Vagina (tissue), 2 donors: Measurements from ENCODE around the gene COX6B1. TPM values are rescaled to one million over a fixed set of nuclear protein-coding genes. Genes with fewer than 3 reads are reported as not detected.

Experiments used
- DNase-seq, 2 donors: peaks; one replicate each; pipeline ENCODE4 v3.0.0-alpha.2; 2017; ENCODE audit errors: extremely low spot score in 2 of 2
- H3K27ac ChIP-seq: fragments of 200-600 bp; sonication (generic); one replicate; pipeline ENCODE4 v1.5.1; 2019
- H3K27me3 ChIP-seq: fragments of 200-600 bp; sonication (generic); one replicate; pipeline ENCODE4 v1.5.1; 2019
- H3K36me3 ChIP-seq, 2 donors: fragments of 200-600 bp; sonication (generic); one replicate each; pipeline ENCODE4 v1.5.1; 2017 to 2019
- H3K4me1 ChIP-seq: fragments of 200-600 bp; sonication (generic); one replicate; pipeline ENCODE4 v1.5.1; 2019
- H3K4me3 ChIP-seq, 2 donors: fragments of 200-600 bp; sonication (generic); 1 replicate in 1 of 2; 2 replicates in 1 of 2; pipeline ENCODE4 v1.5.1; 2016 to 2019
- H3K9me3 ChIP-seq: fragments of 200-600 bp; sonication (generic); one replicate; pipeline ENCODE4 v1.5.1; 2019
- POLR2A ChIP-seq, 2 donors: fragments of 450-650 bp; IDR thresholded peaks; one replicate each; pipeline ENCODE4 v1.6.1; 2017; ENCODE audit warnings: antibody characterized with exemption in 2 of 2, mild to moderate bottlenecking in 2 of 2, moderate library complexity in 2 of 2
- POLR2AphosphoS5 ChIP-seq, 2 donors: sonication (generic); formaldehyde crosslinking; IDR thresholded peaks; one replicate each; pipeline ENCODE4 v1.9.0; 2017; ENCODE audit warnings: antibody characterized with exemption in 2 of 2, mild to moderate bottlenecking in 2 of 2, low read depth in 1 of 2; ENCODE audit not compliant: insufficient read depth in 1 of 2
- intact Hi-C: fragments of 100-400 bp; cut with DNase I; formaldehyde crosslinking; loops from one replicate; pipeline ENCODE4 v1.15.1; 2023
- total RNA-seq: library from RNA; depleted of rRNA; stranded (reverse); fragments of >200 nt; gene quantifications from one replicate; pipeline ENCODE4 v1.2.3, GENCODE V29; 2016
- TF ChIP-seq, protein P1 (sequence below), 3 experiments: fragments of 450-650 bp in 2 of 3; fragments of 200-600 bp in 1 of 3; sonication (generic) in 1 of 3; IDR thresholded peaks; one replicate each; pipeline ENCODE4 v1.5.1; 2017 to 2019; ENCODE audit warnings: antibody characterized with exemption in 3 of 3, mild to moderate bottlenecking in 2 of 3, moderate library complexity in 2 of 3

Gene COX6B1
- total RNA-seq, 1 donor from 2014 or later: 265 TPM

DNA sequence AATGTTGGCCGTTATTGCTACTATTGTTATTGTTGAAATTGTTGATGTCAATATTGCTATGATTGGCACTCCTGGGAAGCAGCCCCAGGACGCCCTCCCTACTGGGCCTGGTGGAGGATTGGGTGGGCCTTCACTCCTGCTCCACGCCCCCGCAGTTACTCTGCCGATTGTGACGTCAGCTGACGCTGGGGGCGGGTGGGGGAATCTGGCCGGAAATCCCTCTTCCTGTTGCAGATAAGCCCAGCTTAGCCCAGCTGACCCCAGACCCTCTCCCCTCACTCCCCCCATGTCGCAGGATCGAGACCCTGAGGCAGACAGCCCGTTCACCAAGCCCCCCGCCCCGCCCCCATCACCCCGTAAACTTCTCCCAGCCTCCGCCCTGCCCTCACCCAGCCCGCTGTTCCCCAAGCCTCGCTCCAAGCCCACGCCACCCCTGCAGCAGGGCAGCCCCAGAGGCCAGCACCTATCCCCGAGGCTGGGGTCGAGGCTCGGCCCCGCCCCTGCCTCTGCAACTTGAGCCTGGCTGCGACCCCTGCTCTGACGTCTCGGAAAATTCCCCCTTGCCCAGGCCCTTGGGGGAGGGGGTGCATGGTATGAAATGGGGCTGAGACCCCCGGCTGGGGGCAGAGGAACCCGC, 6.5 kb upstream of the COX6B1 start, which contains the start of gene ETV2:
Gene ETV2, plus strand, starts transcription at position 231 of the 637 bp plus-strand sequence. CDS start 716 bp downstream, outside the sequence.
- TF ChIP-seq POLR2A (IDR thresholded peaks at IDR 0.05): no peak
- TF ChIP-seq, protein P1, sequence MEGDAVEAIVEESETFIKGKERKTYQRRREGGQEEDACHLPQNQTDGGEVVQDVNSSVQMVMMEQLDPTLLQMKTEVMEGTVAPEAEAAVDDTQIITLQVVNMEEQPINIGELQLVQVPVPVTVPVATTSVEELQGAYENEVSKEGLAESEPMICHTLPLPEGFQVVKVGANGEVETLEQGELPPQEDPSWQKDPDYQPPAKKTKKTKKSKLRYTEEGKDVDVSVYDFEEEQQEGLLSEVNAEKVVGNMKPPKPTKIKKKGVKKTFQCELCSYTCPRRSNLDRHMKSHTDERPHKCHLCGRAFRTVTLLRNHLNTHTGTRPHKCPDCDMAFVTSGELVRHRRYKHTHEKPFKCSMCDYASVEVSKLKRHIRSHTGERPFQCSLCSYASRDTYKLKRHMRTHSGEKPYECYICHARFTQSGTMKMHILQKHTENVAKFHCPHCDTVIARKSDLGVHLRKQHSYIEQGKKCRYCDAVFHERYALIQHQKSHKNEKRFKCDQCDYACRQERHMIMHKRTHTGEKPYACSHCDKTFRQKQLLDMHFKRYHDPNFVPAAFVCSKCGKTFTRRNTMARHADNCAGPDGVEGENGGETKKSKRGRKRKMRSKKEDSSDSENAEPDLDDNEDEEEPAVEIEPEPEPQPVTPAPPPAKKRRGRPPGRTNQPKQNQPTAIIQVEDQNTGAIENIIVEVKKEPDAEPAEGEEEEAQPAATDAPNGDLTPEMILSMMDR (IDR thresholded peaks at IDR 0.05): no peak
- intact Hi-C loops: no loop called here
- no peak for DNase-seq

DNA sequence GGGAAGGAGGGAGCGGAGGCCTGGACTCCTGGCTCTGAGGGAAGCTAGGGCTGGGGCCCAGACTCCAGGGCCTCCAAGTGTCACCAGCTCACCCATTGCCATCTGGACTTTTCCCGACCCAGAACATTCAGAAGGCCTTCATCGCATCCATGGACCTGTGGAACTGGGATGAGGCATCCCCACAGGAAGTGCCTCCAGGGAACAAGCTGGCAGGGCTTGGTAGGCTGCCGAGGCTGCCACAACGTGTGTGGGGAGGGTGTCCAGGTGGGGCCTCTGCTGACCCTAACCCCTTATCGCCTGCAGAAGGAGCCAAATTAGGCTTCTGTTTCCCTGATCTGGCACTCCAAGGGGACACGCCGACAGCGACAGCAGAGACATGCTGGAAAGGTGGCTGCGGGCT, 5.8 kb upstream of the COX6B1 start:
- H3K9me3 ChIP-seq: no peaks in the 10 kb centered on the region
- H3K27me3 ChIP-seq: no peaks in the 10 kb centered on the region
- no peak overlapping the region for H3K4me3 ChIP-seq
- H3K27ac ChIP-seq: no peak overlapping the region
- H3K36me3 ChIP-seq: peaks cover 0 to 7% of the 10 kb centered on the region in 2 donors
- peaks cover 34% of the 10 kb centered on the region for H3K4me1 ChIP-seq
- TF ChIP-seq, protein P1 (IDR thresholded peaks at IDR 0.05): no peak
- TF ChIP-seq POLR2AphosphoS5 (IDR thresholded peaks at IDR 0.05; ENCODE audit: insufficient read depth in 1 of 2, low read depth in 1 of 2): no peak
- no peak for TF ChIP-seq POLR2A (IDR thresholded peaks at IDR 0.05)
- intact Hi-C loops: no loop called here
- peak in 1 of 2 donors; percentile 80 for DNase-seq

More for the DNA sequence above, 6.5 kb upstream of the COX6B1 start, which contains the start of gene ETV2:
- Histone ChIP-seq H3K4me3 (no peak within 1 kb of the TSS), H3K27ac (no peak within 1 kb of the TSS), H3K4me1 (peaks cover 32% of the 10 kb centered on the region), H3K36me3 (peaks cover 0 to 14% of the 10 kb centered on the region in 2 donors), H3K9me3 (no peaks in the 10 kb centered on the region), H3K27me3 (no peaks in the 10 kb centered on the region)

DNA sequence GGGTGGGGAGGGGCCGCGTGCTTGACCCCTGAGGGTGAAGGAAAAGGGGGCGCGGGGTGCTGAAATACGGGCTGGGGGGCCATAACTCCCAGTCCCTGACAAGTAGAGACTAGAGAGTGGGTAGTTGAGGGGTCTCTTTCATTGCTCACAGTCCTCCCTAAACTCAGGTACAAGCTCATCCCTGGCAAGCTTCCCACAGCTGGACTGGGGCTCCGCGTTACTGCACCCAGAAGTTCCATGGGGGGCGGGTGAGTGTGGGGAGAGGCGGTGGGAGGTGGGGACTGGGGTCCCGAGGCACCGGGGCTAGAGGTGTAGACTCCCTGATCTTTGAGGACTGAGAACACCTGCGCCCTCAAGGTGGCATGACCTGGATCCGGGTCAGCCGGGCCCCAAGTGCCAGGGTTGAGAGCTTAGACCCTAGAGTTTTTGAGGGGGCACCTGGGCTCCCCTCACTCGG, 5.3 kb upstream of the COX6B1 start:
- intact Hi-C loops: no loop called here
- Histone ChIP-seq H3K36me3 (peaks cover 0 to 2% of the 10 kb centered on the region in 2 donors), H3K4me1 (peaks cover 39% of the 10 kb centered on the region), H3K27ac (peak overlapping the region; percentile 96), H3K9me3 (no peaks in the 10 kb centered on the region), H3K27me3 (no peaks in the 10 kb centered on the region), H3K4me3 (peak overlapping the region; percentile 48 to 65)
- TF ChIP-seq POLR2AphosphoS5 (IDR thresholded peaks at IDR 0.05; ENCODE audit: insufficient read depth in 1 of 2, low read depth in 1 of 2) (no peak), POLR2A (IDR thresholded peaks at IDR 0.05) (no peak)
- TF ChIP-seq, protein P1 (IDR thresholded peaks at IDR 0.05): no peak
- DNase-seq: no peak

DNA sequence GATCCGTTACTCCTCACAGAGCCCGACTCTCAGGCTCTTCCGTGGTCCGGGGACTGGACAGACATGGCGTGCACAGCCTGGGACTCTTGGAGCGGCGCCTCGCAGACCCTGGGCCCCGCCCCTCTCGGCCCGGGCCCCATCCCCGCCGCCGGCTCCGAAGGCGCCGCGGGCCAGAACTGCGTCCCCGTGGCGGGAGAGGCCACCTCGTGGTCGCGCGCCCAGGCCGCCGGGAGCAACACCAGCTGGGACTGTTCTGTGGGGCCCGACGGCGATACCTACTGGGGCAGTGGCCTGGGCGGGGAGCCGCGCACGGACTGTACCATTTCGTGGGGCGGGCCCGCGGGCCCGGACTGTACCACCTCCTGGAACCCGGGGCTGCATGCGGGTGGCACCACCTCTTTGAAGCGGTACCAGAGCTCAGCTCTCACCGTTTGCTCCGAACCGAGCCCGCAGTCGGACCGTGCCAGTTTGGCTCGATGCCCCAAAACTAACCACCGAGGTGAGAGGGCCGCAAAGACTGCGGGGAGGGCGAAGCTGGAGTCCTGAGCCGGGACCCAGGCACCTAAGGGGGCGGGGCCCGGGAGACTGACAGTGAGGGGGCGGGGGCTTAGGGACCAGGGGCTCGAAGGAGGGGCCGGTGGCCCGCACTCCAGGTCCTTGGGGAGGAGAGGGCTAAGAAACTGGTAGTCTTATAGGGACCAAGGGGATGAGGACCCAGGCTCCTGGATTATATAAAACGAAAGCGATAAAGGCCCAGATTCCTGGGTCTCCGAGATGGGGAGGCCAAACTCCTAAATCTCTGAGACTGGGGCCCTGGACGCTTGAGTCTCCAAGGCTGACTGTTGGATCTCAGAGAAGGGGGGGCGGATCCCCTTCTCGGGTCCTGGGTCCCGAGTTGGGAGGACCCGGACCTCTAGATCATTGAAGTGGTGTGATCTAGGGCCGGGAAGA, 4.6 kb upstream of the COX6B1 start:
- Histone ChIP-seq H3K4me3 (peak overlapping the region; percentile 48 to 65), H3K27ac (peak overlapping the region; percentile 96), H3K4me1 (peaks cover 42% of the 10 kb centered on the region), H3K9me3 (no peaks in the 10 kb centered on the region), H3K27me3 (no peaks in the 10 kb centered on the region), H3K36me3 (no peaks in the 10 kb centered on the region)
- TF ChIP-seq, protein P1 (IDR thresholded peaks at IDR 0.05): no peak
- TF ChIP-seq POLR2A (IDR thresholded peaks at IDR 0.05) (peak in 1 of 2 donors; percentile 44), POLR2AphosphoS5 (IDR thresholded peaks at IDR 0.05; ENCODE audit: insufficient read depth in 1 of 2, low read depth in 1 of 2) (peak in 1 of 2 donors; percentile 47)
- intact Hi-C loops: no loop called here
- DNase-seq: no peak
